HepG2 (cell line): ENCODE data around the gene EXOC7. TPM values are rescaled to one million over a fixed set of nuclear protein-coding genes. Genes with fewer than 3 reads are reported as not detected.

Experiments used
- ATAC-seq: fragments of 200-7000 bp; cut with Tn5 transposase; 3 replicates; pipeline ENCODE4 v1.9.1; 2020; ENCODE audit warnings: mild to moderate bottlenecking, moderate library complexity
- BruUV-seq: library from RNA; stranded (reverse); fragments of 400-500 nt; replicated peaks from 2 replicates; lab custom pipeline; 2021; lab: Mats Ljungman, UMichigan
- CTCF ChIA-PET: fragments of 300-600 bp; formaldehyde crosslinking; extraction: SDS; loops from one replicate; lab custom pipeline; 2021; ENCODE audit warnings: low total read pairs, inconsistent platforms, low intra/inter-chr PET ratio; lab: Yijun Ruan, JAX
- POLR2A ChIA-PET: fragments of 350-600 bp; sonication (Branson Sonifier 250); formaldehyde crosslinking; loops from one replicate; lab custom pipeline; 2020; ENCODE audit warnings: antibody characterized with exemption, inconsistent platforms; lab: Yijun Ruan, JAX
- DNase-seq: peaks from one replicate; pipeline ENCODE4 v3.0.0-alpha.2; 2015; ENCODE audit warnings: low spot score
- FAIRE-seq: peaks from 3 replicates; lab custom pipeline; 2011; peaks lifted over from hg19 to GRCh38; lab: Jason Lieb, UNC
- H2AFZ ChIP-seq: one replicate; pipeline ENCODE4 v1.6.1; 2011; ENCODE audit warnings: low read length, inconsistent platforms
- H3K27ac ChIP-seq: fragments of 300-600 bp; 3 replicates; pipeline ENCODE4 v1.8.0; 2011; ENCODE audit warnings: mixed run types, mild to moderate bottlenecking, mixed read lengths, low read length, inconsistent platforms; ENCODE audit not compliant: insufficient read depth; ENCODE audit errors: extremely low read length
- H3K27me3 ChIP-seq, 2 experiments: fragments of 200-600 bp in 1 of 2; 2 replicates in 1 of 2; 3 replicates in 1 of 2; pipeline versions ENCODE4 v1.6.0 to v1.8.0; 2011; ENCODE audit warnings: low read length in 2 of 2, mild to moderate bottlenecking in 2 of 2, moderate library complexity in 2 of 2, inconsistent platforms in 1 of 2; ENCODE audit not compliant: insufficient read depth in 2 of 2, control insufficient read depth in 1 of 2
- H3K36me3 ChIP-seq, 2 experiments: fragments of 200-600 bp in 1 of 2; replicated peaks in 1 of 2; 2 replicates in 1 of 2; 3 replicates in 1 of 2; pipeline versions ENCODE4 v1.5.1 to v1.8.0; 2011; ENCODE audit warnings: low read length in 2 of 2, inconsistent platforms in 1 of 2; ENCODE audit not compliant: insufficient read depth in 2 of 2, control insufficient read depth in 1 of 2
- H3K4me1 ChIP-seq: 2 replicates; pipeline ENCODE4 v1.5.1; 2012; ENCODE audit warnings: low read length, inconsistent platforms; ENCODE audit not compliant: insufficient read depth
- H3K4me2 ChIP-seq: 2 replicates; pipeline ENCODE4 v1.6.0; 2011; ENCODE audit warnings: low read depth, low read length, inconsistent platforms
- H3K4me3 ChIP-seq, 3 experiments: fragments of 200-600 bp in 1 of 3; sonication (generic), shearing (Covaris generic) in 1 of 3; replicated peaks in 1 of 3; 2 replicates each; pipeline ENCODE4 v1.5.1; 2011 to 2016; ENCODE audit warnings: low read length in 3 of 3, inconsistent platforms in 2 of 3, low read depth in 2 of 3, mild to moderate bottlenecking in 2 of 3, control low read depth in 1 of 3, mixed read lengths in 1 of 3; ENCODE audit not compliant: insufficient read depth in 1 of 3
- H3K79me2 ChIP-seq: one replicate; pipeline ENCODE4 v1.6.1; 2011; ENCODE audit warnings: low read length, inconsistent platforms; ENCODE audit not compliant: insufficient read depth
- H3K9ac ChIP-seq: 2 replicates; pipeline ENCODE4 v1.6.0; 2011; ENCODE audit warnings: mild to moderate bottlenecking, low read depth, low read length, inconsistent platforms; ENCODE audit not compliant: insufficient read depth
- H3K9me3 ChIP-seq: 2 replicates; pipeline ENCODE4 v1.5.1; 2012; ENCODE audit warnings: mild to moderate bottlenecking, low read length
- H4K20me1 ChIP-seq: 2 replicates; pipeline ENCODE4 v1.6.0; 2011; ENCODE audit warnings: inconsistent platforms, mild to moderate bottlenecking, low read length, moderate library complexity; ENCODE audit not compliant: insufficient read depth
- ATRX ChIP-seq: sonication (generic); formaldehyde crosslinking; IDR thresholded peaks from 2 replicates; pipeline ENCODE4 v1.4.0; 2020; ENCODE audit warnings: missing genetic modification reagents, borderline replicate concordance
- FOXK1 ChIP-seq: sonication (generic); formaldehyde crosslinking; IDR thresholded peaks from 2 replicates; pipeline ENCODE4 v1.4.0; 2020; ENCODE audit warnings: low read depth, missing genetic modification reagents, borderline replicate concordance
- HIVEP1 ChIP-seq: sonication (generic); formaldehyde crosslinking; IDR thresholded peaks from 2 replicates; pipeline ENCODE4 v1.4.0; 2020; ENCODE audit warnings: mild to moderate bottlenecking, missing genetic modification reagents
- HOXA7 ChIP-seq: sonication (generic); formaldehyde crosslinking; IDR thresholded peaks from 2 replicates; pipeline ENCODE4 v1.8.1; 2022; ENCODE audit warnings: mild to moderate bottlenecking, missing genetic modification reagents, moderate library complexity
- MED8 ChIP-seq: sonication (generic); formaldehyde crosslinking; IDR thresholded peaks from 2 replicates; pipeline ENCODE4 v1.8.1; 2023; ENCODE audit warnings: mild to moderate bottlenecking, missing genetic modification reagents; ENCODE audit not compliant: insufficient replicate concordance
- MXD1 ChIP-seq: sonication (generic); formaldehyde crosslinking; IDR thresholded peaks from 2 replicates; pipeline ENCODE4 v1.4.0; 2020; ENCODE audit warnings: mild to moderate bottlenecking, missing genetic modification reagents
- NFE2L2 ChIP-seq: fragments of 150-350 bp; IDR thresholded peaks from 2 replicates; pipeline ENCODE4 v1.6.1; 2014; ENCODE audit warnings: low read length
- STAG1 ChIP-seq: sonication (generic); formaldehyde crosslinking; IDR thresholded peaks from 2 replicates; pipeline ENCODE4 v1.4.0; 2020; ENCODE audit warnings: missing genetic modification reagents
- TCF7 ChIP-seq: sonication (generic); IDR thresholded peaks from 2 replicates; pipeline ENCODE4 v1.6.1; 2016; ENCODE audit warnings: antibody characterized with exemption, low read depth
- TOPORS ChIP-seq: sonication (generic); formaldehyde crosslinking; IDR thresholded peaks from 2 replicates; pipeline ENCODE4 v1.8.0; 2023; ENCODE audit warnings: mild to moderate bottlenecking, missing genetic modification reagents
- ZFYVE20 ChIP-seq: sonication (generic); formaldehyde crosslinking; IDR thresholded peaks from 2 replicates; pipeline ENCODE4 v1.8.0; 2023; ENCODE audit warnings: low read depth, mild to moderate bottlenecking, moderate library complexity, missing genetic modification reagents, borderline replicate concordance
- ZNF530 ChIP-seq: sonication (generic); formaldehyde crosslinking; IDR thresholded peaks from 2 replicates; pipeline ENCODE4 v1.5.0; 2020; ENCODE audit warnings: low read depth, mild to moderate bottlenecking, missing genetic modification reagents
- ZNF709 ChIP-seq: sonication (generic); formaldehyde crosslinking; IDR thresholded peaks from 2 replicates; pipeline ENCODE4 v1.5.0; 2020; ENCODE audit warnings: mild to moderate bottlenecking, missing genetic modification reagents
- ZNF841 ChIP-seq: sonication (generic); formaldehyde crosslinking; IDR thresholded peaks from 2 replicates; pipeline ENCODE4 v1.8.1; 2023; ENCODE audit warnings: missing genetic modification reagents, borderline replicate concordance
- ZSCAN21 ChIP-seq: sonication (generic); formaldehyde crosslinking; IDR thresholded peaks from 2 replicates; pipeline ENCODE4 v1.8.0; 2022; ENCODE audit warnings: mild to moderate bottlenecking, missing genetic modification reagents, moderate library complexity, borderline replicate concordance
- ZXDC ChIP-seq: sonication (generic); formaldehyde crosslinking; IDR thresholded peaks from 2 replicates; pipeline ENCODE4 v1.5.0; 2020; ENCODE audit warnings: mild to moderate bottlenecking, missing genetic modification reagents
- WGBS: methylation state at CpG from one replicate; pipeline ENCODE4 v1.1.6; 2017; ENCODE audit warnings: low lambda C conversion rate; 5-methylcytosine and 5-hydroxymethylcytosine counted together
- in situ Hi-C: cut with HindIII; loops from 2 replicates; pipeline ENCODE4 v1.10.0; 2017; ENCODE audit warnings: low pct_unique_long_range_greater_than_20kb; ENCODE audit not compliant: extremely low pct_ligation_motif_present
- intact Hi-C: fragments of 100-400 bp; cut with micrococcal nuclease; formaldehyde crosslinking; loops from one replicate; pipeline ENCODE4 v1.10.0; 2022; ENCODE audit not compliant: unreplicated experiment
- polyA plus RNA-seq, 8 experiments: library from polyadenylated mRNA; depleted of rRNA in 3 of 8; stranded (reverse) in 7 of 8; unstranded in 1 of 8; fragments of >200 nt; fragmentation: Illumina TruSeq in 4 of 8; extraction: Trizol in 4 of 8; gene quantifications; 2 replicates each; pipeline versions ENCODE4 v1.2.1 to v1.2.3, GENCODE V29; 2011 to 2016; ENCODE audit warnings: low read depth in 4 of 8, missing spikeins in 1 of 8, mixed read lengths in 1 of 8; ENCODE audit not compliant: insufficient read depth in 1 of 8
- total RNA-seq, 5 experiments: library from RNA; depleted of rRNA; stranded (reverse); fragments of >200 nt; fragmentation: Illumina TruSeq; extraction: Trizol; gene quantifications; 2 replicates each; pipeline ENCODE4 v1.2.3, GENCODE V29; 2016; ENCODE audit warnings: low read depth in 1 of 5

Gene EXOC7
- total and polyA plus RNA-seq, 2 of the 13 experiments (the other 11 are each of a cell fraction or from before 2014, with no cell fraction given) = 86.9 to 116 TPM

GRCh38 chr17:76121932-76122430 is 18.4 kb upstream of the EXOC7 start:
- Histone ChIP-seq H3K9me3 (no peaks in the 10 kb centered on the region), H3K79me2 (no peaks in the 10 kb centered on the region), H3K9ac (no peak overlapping the region), H3K27ac (no peak overlapping the region), H4K20me1 (no peaks in the 10 kb centered on the region), H3K4me3 (no peak overlapping the region), H3K36me3 (no peaks in the 10 kb centered on the region), H2AFZ (no peak overlapping the region), H3K27me3 (peaks cover 0 to 13% of the 10 kb centered on the region in 2 experiments; a peak in 3 of 5 replicates), H3K4me2 (no peak overlapping the region), H3K4me1 (peaks cover 28% of the 10 kb centered on the region)
- CTCF ChIA-PET = interaction anchor here (1.2 to 5.1 kb wide), 6 partner anchors 25 to 157 kb away, joined by 4 to 78 read pairs (median 28); no protein-coding TSS in a partner anchor
- no peak for ATAC-seq
- BruUV-seq = no TSS peak
- no peak for DNase-seq
- FAIRE-seq = no peak
- WGBS = 85% methylated on average over 37 of the region's 42 CpGs
- POLR2A ChIA-PET = no interaction called here
- in situ Hi-C loops = loop anchor here (5.0 kb wide), 2 partner anchors 35 to 155 kb away; no protein-coding TSS in a partner anchor
- intact Hi-C loops = loop anchor here (1.0 kb wide), 3 partner anchors 31 to 157 kb away; no protein-coding TSS in a partner anchor
- TF ChIP-seq ATRX (CRISPR knock-in tag) (no peak), HIVEP1 (CRISPR knock-in tag) (0 out of 2 replicates have a peak, but pooled peaks have one; percentile 17), ZNF530 (CRISPR knock-in tag) (no peak), ZNF709 (CRISPR knock-in tag) (0 out of 2 replicates have a peak, but pooled peaks have one; percentile 41), MED8 (CRISPR knock-in tag) (peak; percentile 25), ZSCAN21 (CRISPR knock-in tag) (0 out of 2 replicates have a peak, but pooled peaks have one; percentile 17), MXD1 (CRISPR knock-in tag) (peak; percentile 44; the same call in 1 of the 2 replicates), FOXK1 (no peak), TOPORS (no peak), STAG1 (CRISPR knock-in tag) (no peak), TCF7 (no peak), NFE2L2 (peak; percentile 72), ZXDC (0 out of 2 replicates have a peak, but pooled peaks have one; percentile 35), HOXA7 (CRISPR knock-in tag) (0 out of 2 replicates have a peak, but pooled peaks have one; percentile 51), ZFYVE20 (CRISPR knock-in tag) (0 out of 2 replicates have a peak, but pooled peaks have one; percentile 9), ZNF841 (CRISPR knock-in tag) (0 out of 2 replicates have a peak, but pooled peaks have one; percentile 31)
